GM21367 (cell line): ENCODE measurements around the gene CEP83.
"Not testable (repeated sequence)": the region's sequence is repeated elsewhere in the genome, so short reads cannot be mapped to it uniquely, and the experiment has no call there.

Experiments
- ATAC-seq: cut with Tn5 transposase; IDR thresholded peaks from one replicate; pipeline ENCODE4 v1.9.1; 2021; ENCODE audit not compliant: unreplicated experiment

The CEP83 gene

GRCh38 chr12:94380507-94380906, 79.2 kb downstream of the CEP83 start:
- ATAC-seq = no peak

GRCh38 chr12:94379479-94380113, 80.1 kb downstream of the CEP83 start:
- no peak for ATAC-seq

- no peak for ATAC-seq
These were observed 82.1 kb downstream of the CEP83 start for GRCh38 chr12:94377599-94377998.

GRCh38 chr12:94374124-94374523, 85.5 kb downstream of the CEP83 start:
- ATAC-seq = no peak

GRCh38 chr12:94372461-94372860, 87.2 kb downstream of the CEP83 start:
- no peak for ATAC-seq

- ATAC-seq = no peak
These were observed 97.0 kb downstream of the CEP83 start for GRCh38 chr12:94362653-94363052.

- no peak for ATAC-seq
These were observed 99.9 kb downstream of the CEP83 start for GRCh38 chr12:94359761-94360160.

GRCh38 chr12:94353130-94353529, 106.5 kb downstream of the CEP83 start:
- no peak for ATAC-seq

- ATAC-seq = no peak
These were observed 119.1 kb downstream of the CEP83 start for GRCh38 chr12:94340573-94340972.

GRCh38 chr12:94338006-94338794, 121.5 kb downstream of the CEP83 start:
- no peak for ATAC-seq

- no peak for ATAC-seq
These were observed 123.3 kb downstream of the CEP83 start for GRCh38 chr12:94336211-94336925.

GRCh38 chr12:94333396-94333795, 126.3 kb downstream of the CEP83 start:
- ATAC-seq = no peak

- ATAC-seq = no peak
These were observed 130.3 kb downstream of the CEP83 start for GRCh38 chr12:94329366-94329765.

- no peak for ATAC-seq
These were observed 131.9 kb downstream of the CEP83 start for GRCh38 chr12:94327809-94328208.

- ATAC-seq = no peak
These were observed 132.9 kb downstream of the CEP83 start for GRCh38 chr12:94326727-94327126.

GRCh38 chr12:94326234-94326633, 133.4 kb downstream of the CEP83 start:
- ATAC-seq = no peak

GRCh38 chr12:94322346-94322745, 137.3 kb downstream of the CEP83 start:
- no peak for ATAC-seq

GRCh38 chr12:94320109-94320508, 139.6 kb downstream of the CEP83 start:
- ATAC-seq = no peak

- no peak for ATAC-seq
These were observed 141.5 kb downstream of the CEP83 start for GRCh38 chr12:94318181-94318580.

- not testable (repeated sequence) for ATAC-seq
These were observed 143.1 kb downstream of the CEP83 start for GRCh38 chr12:94316600-94316999.

- no peak for ATAC-seq
These were observed 147.3 kb downstream of the CEP83 start for GRCh38 chr12:94312378-94312777.

GRCh38 chr12:94309373-94309772, 150.3 kb downstream of the CEP83 start:
- ATAC-seq = peak; percentile 67
